NCI-H1048 (cell line): Measurements from ENCODE around the gene TUBGCP3.

ENCODE experiments used
- DNase-seq: peaks from one replicate; lab custom pipeline; 2025; lab: John Stamatoyannopoulos, UW

Gene TUBGCP3

DNA sequence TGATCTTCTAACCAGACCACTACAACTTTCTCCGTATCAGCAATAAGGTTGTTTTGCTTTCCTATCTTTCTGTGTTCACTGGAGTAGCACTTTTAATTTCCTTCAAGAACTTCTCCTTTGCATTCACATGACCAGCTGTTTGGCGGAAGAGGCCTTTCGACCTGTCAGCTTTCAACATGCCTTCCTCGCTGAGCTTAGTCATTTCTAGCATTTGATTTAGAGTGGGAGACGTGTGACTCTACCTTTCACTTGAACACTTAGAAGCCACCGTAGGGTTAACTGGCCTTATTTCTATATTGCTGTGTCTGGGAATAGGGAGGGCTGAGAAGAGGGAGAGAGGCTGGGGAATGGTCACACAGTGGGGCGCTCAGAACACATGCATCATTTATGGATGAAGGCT, 104.7 kb downstream of the TUBGCP3 start:
- DNase-seq, result no peak

DNA sequence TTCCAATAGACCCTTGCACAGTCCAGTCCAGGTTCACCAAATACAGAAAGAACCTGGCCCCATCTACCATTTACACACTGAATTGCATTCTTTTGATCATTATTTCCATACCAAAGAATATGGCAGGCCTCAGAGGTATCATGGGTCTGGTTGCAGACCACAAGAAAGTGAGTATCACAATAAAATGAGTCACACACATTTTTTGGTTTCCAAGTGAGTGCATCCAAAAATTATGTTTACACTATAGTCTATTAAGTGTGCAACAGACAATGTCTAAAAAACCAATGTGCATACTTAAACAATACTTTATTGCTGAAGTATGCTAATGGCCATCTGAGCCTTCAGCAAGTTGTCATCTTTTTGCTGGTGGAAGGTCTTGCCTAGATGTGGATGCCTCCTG, 106.5 kb downstream of the TUBGCP3 start:
- DNase-seq, result no peak

DNA sequence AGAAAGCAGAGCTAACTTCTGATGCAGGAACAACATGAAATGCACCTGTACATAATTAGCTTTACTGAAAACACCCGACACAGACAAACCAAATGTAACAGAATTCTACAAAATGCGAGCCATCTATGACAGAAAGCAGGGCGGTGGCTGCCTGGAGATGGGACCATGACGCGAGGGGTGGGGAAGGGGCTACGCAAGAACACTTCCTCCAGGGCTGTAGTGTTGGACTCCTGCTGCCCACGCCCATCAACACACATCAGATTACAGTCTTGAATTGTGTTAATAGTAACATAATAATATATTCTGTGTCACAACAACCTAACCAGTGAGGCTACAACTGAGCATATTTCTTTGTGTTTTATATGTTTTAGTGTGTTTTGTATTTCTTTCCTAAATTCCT, 108.6 kb downstream of the TUBGCP3 start:
- no peak for DNase-seq

DNA sequence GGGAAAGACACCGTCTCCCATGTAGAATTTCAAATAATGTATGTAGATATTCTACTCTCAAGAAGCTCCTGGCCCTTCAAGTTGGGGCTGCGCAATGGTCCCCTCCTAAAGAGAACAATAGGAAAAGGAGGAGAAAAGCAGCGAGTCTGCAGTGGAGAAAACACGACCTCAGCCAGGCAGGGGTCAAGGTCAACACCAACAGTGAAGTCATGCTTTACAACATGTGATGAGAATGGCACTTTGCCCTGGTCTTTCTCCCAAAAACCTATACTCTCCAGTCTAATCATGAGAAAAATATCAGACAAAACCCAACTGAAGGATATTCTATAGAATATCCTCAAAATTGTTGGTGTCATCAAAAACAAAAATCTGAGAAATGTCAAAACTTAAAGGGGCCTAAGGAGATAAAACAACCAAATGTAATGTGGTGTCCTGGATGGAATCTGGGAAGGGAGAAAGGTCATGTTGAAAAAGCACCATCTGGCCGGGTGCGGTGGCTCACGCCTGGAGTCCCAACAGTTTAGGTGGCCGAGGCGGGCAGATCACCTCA, 110.8 kb downstream of the TUBGCP3 start:
- no peak for DNase-seq

DNA sequence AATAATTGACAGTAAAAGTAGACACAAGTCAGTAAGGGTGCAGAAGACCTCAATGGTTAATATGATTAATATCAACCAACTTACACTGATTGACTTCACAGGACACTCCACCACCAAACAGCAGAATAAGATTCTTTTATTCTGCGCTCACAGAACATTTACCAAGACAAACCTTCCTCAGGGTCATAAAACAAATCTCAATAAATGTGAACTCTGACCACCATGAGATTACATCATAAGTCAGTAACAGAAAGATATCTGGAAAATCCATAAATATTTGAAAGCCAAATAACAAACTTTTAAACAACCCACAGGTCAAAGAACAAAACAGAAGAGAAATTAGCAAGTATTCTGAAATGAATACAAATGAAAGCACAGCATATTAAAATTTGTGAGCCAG, 112.1 kb downstream of the TUBGCP3 start:
- DNase-seq, result no peak

DNA sequence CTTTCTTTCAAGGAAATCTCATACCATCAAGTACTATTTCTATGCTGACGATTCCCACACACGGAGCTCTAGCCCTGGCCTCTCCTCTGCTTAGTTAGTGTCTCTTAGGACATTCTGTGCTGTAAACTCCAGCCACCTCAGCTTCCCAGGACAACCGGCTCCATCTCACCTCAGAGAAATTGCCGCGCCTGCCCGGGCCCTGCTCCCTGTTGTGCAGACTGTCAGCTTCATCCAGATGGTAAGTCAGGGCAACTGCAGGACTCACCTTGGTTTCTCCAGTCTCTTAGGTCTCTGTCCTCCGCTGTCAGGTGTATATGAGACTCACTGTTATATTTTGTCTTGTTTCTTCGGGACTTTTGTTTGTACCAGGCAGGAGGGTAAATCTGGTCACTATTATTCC, 113.1 kb downstream of the TUBGCP3 start:
- no peak for DNase-seq

DNA sequence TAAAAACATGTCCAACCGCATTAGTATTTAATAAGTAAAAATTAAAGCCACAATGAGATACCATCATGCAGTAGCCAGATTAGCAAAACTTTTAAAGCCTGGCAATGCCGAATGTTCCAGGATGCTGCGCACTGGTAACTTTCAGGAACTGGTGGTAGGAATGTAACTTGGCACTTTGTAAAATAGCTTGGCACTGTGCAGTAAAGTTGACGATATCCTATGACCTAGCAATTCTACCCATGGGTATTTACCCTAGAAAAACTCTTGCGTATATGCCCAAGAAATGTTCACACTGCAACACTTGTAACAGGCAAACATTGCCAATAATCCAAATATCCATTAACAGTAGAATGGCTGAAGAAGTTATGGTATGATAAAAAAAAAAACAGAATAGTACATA, 114.1 kb downstream of the TUBGCP3 start:
- DNase-seq, result no peak

DNA sequence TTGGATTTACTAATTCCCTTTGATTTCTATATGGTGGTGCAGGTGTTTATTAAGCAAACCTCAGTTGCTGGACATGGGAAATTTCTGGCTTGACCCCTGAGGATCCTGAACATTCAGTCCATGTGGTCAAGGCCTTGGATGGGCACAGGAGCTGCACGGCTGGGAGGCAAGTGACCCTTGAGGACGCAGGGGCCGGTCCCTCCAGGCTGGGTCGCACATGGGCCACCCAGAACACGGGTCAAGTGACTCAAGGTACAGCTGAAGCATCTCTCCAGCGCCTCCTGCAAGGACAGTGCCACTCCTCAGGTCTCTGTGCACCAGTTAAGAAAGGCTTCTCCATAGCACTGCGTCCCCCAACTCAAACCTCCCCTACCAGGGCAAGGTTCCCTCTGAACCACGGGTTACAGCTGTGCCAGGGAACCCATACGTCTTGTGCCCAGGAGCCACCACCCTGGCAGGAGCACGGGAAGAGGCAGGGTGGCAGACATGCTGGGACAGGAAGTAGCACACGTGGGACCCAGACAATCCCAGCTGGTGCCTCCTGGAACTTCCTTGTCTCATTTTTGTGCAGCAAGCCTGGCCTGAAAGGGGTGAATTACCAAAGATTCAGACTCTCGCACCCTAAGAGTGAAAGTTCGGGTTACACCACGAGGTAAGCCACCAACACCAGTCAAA, 118.7 kb downstream of the TUBGCP3 start:
- DNase-seq, result no peak

DNA sequence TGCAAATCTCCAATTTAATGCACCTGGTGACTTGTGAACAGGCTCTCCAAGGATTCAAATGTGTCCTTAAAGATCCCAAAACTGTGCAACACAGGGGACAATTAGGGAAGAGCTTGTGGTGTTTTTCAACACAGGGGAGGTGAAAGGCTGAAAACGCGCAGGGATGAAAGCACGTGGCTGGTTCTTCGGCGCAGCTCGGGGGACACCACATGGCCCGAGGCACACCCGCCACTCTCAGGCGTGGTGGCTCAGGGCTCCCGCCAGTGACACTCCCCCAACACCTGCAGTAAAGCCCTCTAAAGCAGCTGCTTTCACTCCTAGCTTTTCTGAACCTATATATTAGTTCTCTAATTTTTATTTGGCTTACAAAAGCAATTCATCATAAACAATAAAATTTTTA, 119.9 kb downstream of the TUBGCP3 start:
- no peak for DNase-seq

DNA sequence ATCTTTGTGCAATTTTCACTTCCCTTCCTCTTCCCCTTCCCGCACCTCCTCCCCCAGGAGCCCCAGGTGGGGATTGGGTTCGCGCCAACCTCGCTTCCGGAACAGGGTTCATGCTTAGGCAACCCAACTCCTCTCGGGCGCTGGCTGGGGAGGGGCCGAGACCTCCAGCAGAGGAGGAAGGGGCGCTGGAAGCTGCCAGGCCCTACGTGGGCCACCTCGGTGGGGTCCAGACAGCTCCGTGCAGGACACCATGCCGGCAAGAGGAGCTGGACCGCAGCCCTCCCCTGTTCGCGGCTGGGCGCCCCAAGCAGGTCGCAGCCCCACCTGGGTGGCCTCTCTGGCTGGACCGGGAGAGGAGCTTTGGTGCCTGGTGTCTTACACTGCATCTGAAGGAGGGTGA, 120.7 kb downstream of the TUBGCP3 start:
- no peak for DNase-seq

DNA sequence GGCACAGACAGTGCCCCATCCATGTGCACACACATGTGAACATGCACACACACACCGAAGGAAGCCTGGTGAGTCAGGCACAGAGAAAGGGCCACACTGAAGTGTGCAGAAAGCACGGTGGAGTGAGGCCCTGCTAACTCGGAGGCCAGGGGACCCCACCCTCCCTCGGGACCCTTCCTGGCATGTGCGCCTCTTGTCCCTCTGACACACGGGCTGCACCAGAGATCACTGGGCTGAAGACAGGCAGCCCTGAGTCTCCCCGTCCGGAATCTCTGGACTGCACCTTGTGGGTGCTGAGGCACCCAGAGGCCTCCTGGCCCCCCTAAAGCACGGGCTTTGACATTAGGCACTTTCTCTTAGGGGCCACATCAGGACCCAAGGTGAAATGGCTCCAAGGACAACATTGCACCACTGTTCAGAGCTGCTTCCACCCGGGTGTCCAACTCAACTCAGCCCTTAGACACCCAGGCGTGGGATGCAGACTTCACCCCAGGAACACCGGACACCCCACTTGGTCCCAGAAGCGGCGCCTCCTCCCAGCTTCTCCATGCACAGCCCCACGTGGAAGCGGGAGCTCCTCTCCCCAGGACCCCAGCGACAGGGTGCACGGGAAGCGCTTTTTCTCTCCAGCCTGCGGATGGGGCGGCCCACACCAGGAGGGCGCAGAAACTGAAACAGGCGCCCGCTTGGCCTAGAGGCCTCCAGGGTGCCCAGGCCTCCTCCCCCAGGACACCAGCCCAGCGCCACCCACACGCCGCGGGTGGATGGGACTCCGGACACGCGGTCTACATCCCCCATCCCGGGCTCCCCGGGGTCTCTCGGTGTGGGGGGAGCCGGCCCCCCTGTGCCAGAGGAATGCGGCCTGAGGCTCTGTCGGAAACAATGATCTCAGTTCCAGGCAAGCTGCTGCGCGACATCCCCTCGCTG, 121.6 kb downstream of the TUBGCP3 start:
- no peak for DNase-seq

DNA sequence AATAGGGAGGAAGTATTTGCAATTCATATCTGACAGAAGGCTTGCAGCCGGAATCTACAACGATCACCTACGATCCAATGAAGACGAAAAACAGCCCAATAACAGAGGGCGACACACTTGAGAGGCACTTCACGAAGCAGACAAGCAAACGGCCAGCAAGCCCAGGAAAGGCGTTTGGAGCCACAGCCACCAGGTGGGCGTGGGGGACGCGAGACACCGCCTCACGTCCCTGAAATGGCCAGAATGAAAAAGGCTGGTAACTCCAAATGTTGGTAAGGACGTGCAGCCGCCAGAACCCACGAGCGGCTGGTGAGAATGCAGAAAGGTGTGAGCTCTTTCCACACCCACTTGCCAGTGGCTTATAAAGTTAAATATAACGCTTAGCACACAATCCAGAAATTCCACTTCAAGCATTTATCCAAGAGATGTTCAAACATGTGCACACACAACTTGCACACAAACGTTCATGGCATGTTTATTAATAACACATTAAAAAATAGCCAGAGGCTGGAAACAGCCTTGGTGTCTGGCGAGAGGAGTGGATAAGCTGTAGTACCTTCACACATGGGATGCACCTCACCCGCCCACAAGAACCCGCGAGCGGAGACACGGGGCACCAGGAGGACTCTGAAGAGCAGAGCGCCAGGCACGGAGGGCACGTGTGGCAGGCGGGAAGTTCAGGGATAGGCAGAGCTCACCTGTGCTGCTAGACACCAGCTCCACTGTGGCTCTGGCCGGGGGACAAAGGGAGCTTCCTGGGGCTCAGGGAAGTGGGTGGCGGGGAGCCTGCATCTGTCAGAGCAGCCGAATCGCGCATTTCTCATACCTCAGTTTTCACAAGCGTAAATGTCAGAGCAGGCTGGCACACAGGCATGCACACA, 122.5 kb downstream of the TUBGCP3 start:
- DNase-seq, result no peak

DNA sequence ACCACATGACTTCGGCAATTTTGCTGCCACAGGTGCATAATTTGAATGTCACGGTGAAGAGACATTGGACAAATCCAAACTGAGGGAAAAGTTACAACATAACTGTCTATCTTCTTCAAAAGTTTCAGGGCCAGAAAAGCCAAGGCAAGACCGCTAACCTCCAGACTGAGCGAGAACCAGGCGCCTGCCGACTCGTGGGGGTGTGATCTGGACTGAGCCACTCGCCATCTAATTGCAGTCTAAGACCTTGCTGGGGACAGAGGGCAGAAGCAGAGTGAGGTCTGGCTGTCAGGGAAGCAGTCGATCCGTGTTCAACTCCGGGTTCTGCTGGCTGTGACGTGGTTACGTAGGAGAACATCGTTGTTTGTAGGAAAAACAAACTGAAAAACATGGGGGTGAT, 123.2 kb downstream of the TUBGCP3 start:
- no peak for DNase-seq

DNA sequence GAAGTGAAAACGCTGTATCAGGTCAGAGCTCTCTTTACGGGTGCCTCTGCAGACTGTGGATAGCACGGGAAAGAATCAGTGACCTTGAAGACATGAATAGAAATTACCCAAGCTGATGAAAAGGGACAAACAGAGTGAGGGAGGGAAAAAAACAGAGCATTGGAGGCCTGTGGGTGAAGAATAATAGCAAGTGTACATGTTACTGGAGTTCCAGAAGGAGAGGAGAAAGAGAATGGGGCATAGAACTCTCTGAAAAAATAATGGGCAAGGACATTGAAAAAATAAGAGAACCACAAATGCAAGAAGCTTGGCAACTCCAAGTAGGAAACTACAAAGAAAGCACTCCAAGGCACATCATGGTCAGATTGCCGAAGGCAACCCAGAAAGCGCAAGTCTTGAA, 125.5 kb downstream of the TUBGCP3 start:
- no peak for DNase-seq

DNA sequence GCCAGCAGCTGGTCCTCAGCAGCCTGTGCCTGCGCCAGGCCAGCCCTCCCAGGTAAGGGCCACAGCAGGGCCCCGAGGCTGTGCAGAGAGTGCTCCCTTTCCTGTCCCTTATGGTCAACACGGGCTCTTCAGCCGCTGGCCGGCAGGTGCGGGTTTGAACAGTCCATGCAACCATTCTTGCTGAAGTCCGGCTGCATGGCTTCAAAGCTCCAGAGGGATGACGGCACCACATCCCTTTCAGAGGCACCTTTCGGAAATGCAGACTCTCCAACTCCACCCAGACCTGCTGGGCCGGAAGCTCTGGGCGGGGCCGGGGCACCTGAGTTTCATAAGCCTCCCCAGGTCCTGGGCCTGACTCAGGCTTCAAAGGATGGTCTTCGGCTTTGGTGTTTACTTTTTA, 130.5 kb downstream of the TUBGCP3 start:
- DNase-seq, result no peak

DNA sequence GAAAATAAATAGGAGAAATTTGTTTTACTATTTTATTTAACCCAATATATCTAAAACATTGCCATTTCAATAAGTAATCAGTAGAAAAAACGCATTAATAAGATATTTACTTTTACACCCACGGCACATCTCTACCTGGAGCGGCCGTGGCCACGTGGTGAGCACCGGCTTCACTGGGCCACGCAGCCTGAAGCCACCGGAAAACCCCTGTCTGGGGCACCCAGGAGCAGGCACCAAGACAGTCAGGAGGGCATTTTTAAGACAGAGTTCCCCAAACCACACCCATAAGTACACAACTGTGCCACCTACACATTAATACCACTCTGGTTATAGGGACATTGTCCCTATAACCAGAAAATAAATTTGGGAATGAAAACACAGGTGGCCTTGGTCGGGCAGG, 130.9 kb downstream of the TUBGCP3 start:
- DNase-seq, result no peak

DNA sequence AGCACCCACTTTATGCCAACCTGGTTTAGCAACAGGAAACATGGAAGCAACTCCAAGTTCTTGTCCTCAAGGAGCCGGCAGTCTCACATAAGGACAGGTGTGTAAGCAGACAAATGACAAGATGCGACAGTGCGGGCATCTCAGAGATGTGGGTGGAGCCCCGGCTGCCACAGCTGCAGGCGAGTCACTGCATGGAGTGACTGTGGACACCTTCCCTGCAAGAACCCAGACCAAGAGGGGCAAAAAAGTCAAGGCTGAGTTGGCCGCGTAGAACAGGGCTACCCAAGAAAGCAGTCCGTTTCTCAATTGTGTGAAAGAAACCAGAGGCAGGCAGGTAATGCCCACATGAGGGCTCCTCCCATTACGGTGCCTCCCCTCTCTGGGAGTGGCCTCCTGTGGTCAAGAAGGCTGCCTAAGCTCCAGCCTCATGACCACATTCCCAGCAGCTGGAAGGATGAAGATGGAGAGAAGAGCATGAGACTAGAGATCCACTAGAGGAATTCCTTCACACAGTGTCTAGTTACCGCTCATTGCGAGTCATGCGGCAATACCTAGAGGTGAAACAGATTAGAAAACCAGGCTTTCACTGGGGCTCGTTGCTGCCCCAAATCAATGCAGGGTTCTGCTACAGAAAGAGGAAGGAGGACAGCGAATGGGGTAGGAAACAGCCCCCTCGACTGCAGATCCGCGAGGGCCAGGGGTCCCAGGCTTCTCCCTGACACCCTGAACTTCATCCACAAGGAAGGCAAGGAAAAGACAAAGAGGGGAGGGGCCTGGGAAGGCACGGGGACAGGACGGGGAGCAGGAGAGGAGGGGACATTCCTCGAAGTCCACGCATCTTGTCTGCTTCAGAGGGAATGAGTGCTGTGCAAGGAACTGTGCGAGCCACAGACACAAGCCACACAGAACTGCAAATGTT, 131.6 kb downstream of the TUBGCP3 start:
- no peak for DNase-seq

DNA sequence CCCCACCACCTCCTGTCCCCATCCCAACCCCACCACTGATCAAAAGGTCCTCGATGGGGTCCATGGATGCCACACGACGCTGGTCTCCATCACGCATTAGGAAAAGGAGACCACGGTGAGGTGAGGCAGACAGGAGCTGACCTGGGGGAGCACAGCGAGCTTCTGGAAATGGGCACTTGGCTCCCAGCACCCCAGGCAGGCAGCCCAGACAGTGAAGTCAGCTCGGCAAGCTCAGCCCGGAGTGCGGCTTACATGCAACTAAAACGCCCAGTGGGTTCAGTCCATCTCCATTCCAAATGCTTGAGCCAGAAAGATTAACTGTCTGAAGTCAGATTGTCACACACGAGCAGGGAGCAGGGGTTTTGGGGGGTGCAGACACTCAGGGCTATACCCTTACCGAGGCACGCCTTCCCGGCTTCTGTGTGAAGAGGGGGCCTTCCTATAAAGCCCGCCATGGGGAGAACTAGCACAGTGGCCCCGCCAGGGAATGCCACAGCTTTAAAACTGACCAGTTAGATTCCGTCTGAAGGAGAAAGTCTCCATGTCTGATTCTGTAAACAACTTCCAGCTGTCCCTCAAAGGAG, 132.4 kb downstream of the TUBGCP3 start:
- no peak for DNase-seq

DNA sequence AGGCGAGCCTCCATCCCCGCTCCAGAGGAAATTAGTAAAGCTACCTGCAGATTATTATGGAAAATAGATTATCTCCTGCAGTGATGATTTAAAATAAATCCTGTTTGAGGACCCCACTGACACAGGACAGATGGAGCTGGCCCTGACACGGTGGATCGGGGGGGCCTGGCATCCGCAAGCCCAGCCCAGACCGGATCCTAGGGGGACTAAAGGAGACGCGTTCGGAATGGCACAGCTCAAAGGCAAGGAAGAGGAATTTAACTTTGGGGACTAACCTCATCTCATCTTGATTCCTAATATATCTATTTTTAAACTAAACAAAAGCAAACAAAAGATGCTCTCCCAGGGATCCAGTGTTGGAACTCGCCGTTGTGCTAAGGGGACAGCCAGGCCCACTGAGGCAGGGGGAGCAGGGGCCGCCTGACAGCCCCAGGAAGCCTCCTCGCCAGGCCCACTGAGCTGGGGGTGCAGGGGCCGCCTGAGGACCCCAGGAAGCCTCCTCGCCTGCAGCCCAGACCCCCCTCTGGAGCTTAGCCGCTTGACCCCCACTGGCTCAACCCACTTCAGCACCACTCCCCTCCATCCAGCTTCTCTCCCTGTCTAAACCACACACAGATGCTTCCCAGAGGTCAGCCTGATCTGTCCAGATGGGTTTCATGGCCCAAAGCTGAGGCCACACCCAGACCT, 133.2 kb downstream of the TUBGCP3 start:
- DNase-seq, result no peak
